ENCODE results near the gene GNB5.

GNB5 gene

GRCh38 chr15:52181938-52182780, 9.0 kb downstream of the GNB5 start:
- TF ChIP-seq POLR2AphosphoS5 (IDR thresholded peaks at IDR 0.05; ENCODE audit: low read depth) (no peak), GABPA (IDR thresholded peaks at IDR 0.05; ENCODE audit: low read depth) (no peak), SPI1 (IDR thresholded peaks at IDR 0.05; ENCODE audit: borderline replicate concordance, low read depth) (no peak)
- TF ChIP-seq, protein P1, sequence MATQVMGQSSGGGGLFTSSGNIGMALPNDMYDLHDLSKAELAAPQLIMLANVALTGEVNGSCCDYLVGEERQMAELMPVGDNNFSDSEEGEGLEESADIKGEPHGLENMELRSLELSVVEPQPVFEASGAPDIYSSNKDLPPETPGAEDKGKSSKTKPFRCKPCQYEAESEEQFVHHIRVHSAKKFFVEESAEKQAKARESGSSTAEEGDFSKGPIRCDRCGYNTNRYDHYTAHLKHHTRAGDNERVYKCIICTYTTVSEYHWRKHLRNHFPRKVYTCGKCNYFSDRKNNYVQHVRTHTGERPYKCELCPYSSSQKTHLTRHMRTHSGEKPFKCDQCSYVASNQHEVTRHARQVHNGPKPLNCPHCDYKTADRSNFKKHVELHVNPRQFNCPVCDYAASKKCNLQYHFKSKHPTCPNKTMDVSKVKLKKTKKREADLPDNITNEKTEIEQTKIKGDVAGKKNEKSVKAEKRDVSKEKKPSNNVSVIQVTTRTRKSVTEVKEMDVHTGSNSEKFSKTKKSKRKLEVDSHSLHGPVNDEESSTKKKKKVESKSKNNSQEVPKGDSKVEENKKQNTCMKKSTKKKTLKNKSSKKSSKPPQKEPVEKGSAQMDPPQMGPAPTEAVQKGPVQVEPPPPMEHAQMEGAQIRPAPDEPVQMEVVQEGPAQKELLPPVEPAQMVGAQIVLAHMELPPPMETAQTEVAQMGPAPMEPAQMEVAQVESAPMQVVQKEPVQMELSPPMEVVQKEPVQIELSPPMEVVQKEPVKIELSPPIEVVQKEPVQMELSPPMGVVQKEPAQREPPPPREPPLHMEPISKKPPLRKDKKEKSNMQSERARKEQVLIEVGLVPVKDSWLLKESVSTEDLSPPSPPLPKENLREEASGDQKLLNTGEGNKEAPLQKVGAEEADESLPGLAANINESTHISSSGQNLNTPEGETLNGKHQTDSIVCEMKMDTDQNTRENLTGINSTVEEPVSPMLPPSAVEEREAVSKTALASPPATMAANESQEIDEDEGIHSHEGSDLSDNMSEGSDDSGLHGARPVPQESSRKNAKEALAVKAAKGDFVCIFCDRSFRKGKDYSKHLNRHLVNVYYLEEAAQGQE (IDR thresholded peaks at IDR 0.05; ENCODE audit: insufficient replicate concordance, low read depth), result no peak
- TF ChIP-seq, protein P2, sequence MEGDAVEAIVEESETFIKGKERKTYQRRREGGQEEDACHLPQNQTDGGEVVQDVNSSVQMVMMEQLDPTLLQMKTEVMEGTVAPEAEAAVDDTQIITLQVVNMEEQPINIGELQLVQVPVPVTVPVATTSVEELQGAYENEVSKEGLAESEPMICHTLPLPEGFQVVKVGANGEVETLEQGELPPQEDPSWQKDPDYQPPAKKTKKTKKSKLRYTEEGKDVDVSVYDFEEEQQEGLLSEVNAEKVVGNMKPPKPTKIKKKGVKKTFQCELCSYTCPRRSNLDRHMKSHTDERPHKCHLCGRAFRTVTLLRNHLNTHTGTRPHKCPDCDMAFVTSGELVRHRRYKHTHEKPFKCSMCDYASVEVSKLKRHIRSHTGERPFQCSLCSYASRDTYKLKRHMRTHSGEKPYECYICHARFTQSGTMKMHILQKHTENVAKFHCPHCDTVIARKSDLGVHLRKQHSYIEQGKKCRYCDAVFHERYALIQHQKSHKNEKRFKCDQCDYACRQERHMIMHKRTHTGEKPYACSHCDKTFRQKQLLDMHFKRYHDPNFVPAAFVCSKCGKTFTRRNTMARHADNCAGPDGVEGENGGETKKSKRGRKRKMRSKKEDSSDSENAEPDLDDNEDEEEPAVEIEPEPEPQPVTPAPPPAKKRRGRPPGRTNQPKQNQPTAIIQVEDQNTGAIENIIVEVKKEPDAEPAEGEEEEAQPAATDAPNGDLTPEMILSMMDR (IDR thresholded peaks at IDR 0.05; ENCODE audit: insufficient read depth, low read length), result no peak
- Histone ChIP-seq H3K27me3 (ENCODE audit: insufficient read depth, poor library complexity, severe bottlenecking) (peaks cover 3% of the 10 kb centered on the region), H3K4me3 (replicated peaks; ENCODE audit: insufficient read depth, low read length) (no peak overlapping the region), H3K27ac (replicated peaks) (no peak overlapping the region)
- DNase-seq (ENCODE audit: low read depth in 1 of 2, low spot score in 1 of 2), result no peak

GRCh38 chr15:52180851-52181450, 10.2 kb downstream of the GNB5 start:
- DNase-seq (ENCODE audit: low read depth in 1 of 2, low spot score in 1 of 2), result no peak
- Histone ChIP-seq H3K4me3 (replicated peaks; ENCODE audit: insufficient read depth, low read length) (no peak overlapping the region), H3K27ac (replicated peaks) (no peak overlapping the region), H3K27me3 (ENCODE audit: insufficient read depth, poor library complexity, severe bottlenecking) (peaks cover 3% of the 10 kb centered on the region)
- TF ChIP-seq POLR2AphosphoS5 (IDR thresholded peaks at IDR 0.05; ENCODE audit: low read depth) (no peak), GABPA (IDR thresholded peaks at IDR 0.05; ENCODE audit: low read depth) (no peak)

- peaks cover 3% of the 10 kb centered on the region for H3K27me3 ChIP-seq (ENCODE audit: insufficient read depth, poor library complexity, severe bottlenecking)
- no peak overlapping the region for H3K27ac ChIP-seq (replicated peaks)
- peak in 1 of 2 experiments; percentile 4 for DNase-seq (ENCODE audit: low read depth in 1 of 2, low spot score in 1 of 2)
- TF ChIP-seq GABPA (IDR thresholded peaks at IDR 0.05; ENCODE audit: low read depth) (0 out of 2 replicates have a peak, but pooled peaks have one; percentile 15), POLR2AphosphoS5 (IDR thresholded peaks at IDR 0.05; ENCODE audit: low read depth) (no peak; the same call in 1 of the 2 replicates)
- TF ChIP-seq, protein P1 (IDR thresholded peaks at IDR 0.05; ENCODE audit: insufficient replicate concordance, low read depth), result no peak
- peak overlapping the region; percentile 91 for H3K4me3 ChIP-seq (replicated peaks; ENCODE audit: insufficient read depth, low read length)
Observed at GRCh38 chr15:52180196-52180835, 10.9 kb downstream of the GNB5 start.

DNA sequence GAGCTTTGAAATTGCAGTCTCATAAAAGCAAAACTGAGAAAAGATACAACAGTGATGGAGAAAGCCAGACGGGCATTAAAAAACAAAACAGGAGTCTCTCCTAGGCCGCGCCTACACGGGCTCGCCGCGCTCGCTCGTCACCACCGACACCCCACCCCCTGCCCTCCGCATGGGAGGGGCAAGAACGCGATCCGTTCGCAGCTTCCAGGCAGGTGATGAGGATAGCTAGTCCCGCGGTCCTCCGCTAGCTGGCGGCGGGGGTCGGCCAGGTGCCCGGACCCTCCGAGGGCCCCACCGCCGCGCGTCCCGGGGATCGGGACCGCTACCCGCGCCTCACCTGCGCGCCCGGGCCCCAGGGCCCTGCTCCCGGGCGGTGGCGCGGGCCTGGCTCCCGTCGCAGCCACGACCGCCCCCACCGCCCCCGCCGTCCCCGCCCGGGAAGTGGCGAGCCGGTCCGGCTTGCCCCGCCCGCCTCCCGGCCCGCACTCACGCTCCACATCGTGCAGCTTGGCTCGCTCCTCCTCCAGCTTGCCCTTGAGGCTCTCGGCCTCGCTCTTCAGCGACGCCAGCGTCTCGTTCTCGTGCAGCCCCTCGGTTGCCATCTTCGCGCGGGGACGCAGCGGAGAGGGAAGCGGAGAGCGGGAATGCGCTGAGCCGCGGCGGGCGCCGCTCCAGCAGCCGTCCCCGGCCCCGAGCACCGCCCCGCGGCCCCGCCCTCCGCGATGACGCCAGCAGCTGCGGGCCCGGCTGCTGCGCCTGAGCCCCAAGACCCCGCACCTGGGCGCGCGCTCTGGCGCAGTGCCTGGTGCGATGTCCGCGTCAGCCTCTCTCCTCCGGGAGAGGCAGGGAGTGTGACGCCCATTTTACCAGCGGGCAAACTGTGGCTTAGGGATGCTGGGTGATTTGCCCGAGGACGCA, 11.7 kb downstream of the GNB5 start:
- peaks cover 3% of the 10 kb centered on the region for H3K27me3 ChIP-seq (ENCODE audit: insufficient read depth, poor library complexity, severe bottlenecking)
- DNase-seq (ENCODE audit: low read depth in 1 of 2, low spot score in 1 of 2), result peak; percentile 49 to 72
- TF ChIP-seq, protein P2 (IDR thresholded peaks at IDR 0.05; ENCODE audit: insufficient read depth, low read length), result no peak
- TF ChIP-seq SPI1 (IDR thresholded peaks at IDR 0.05; ENCODE audit: borderline replicate concordance, low read depth) (no peak), GABPA (IDR thresholded peaks at IDR 0.05; ENCODE audit: low read depth) (no peak), POLR2AphosphoS5 (IDR thresholded peaks at IDR 0.05; ENCODE audit: low read depth) (no peak)
- TF ChIP-seq, protein P1 (IDR thresholded peaks at IDR 0.05; ENCODE audit: insufficient replicate concordance, low read depth), result no peak
- peak overlapping the region; percentile 91 for H3K4me3 ChIP-seq (replicated peaks; ENCODE audit: insufficient read depth, low read length)
- H3K27ac ChIP-seq (replicated peaks), result no peak overlapping the region

All from HL-60 (cell line).